ENCODE data around the gene TBX5. TPM values are rescaled to one million over a fixed set of nuclear protein-coding genes. Genes with fewer than 3 reads are reported as not detected.

Gene TBX5
- total RNA-seq, 3 donors from 2014 or later = not detected

DNA sequence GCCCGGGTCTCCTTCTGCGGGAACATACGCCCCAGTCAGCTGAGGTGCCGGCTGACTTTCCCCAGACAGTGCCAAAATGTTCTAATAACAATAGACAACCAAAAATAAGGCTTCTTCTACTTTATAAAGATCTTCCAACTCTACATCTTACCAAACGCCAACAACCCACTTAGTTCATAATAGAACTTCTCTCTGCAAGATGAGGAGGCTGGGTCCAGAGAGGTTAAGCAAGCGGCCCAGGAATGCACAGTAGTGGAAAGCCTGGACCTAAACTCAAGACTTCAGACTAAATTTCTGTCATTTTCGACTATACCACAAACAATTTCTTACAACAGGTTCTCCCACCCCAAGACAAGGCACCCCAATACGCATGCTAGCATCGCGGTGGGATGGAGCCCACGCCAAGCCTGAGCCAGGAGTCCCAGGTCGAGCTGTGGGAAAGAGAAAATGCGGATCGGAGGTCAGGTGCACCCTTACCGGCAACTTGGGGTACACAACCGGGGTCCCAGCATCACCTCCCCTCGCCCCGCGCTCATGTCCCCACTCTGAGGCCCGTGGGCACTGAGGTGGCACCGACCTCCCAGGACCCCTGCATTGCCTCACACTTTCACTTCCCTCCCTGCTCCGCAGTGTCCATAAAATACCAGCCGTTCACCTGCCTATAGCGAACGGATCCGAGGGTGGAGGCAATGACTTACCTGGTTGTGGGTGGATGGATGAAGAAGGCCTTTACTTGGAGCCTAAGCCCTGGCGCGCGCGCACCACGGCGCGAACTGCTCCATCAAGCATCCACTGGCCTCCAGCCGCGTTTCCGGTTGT lies 42.1 kb upstream of the TBX5 start:
- intact Hi-C loops (cut with DNase I, micrococcal nuclease) = no loop called here
- TF ChIP-seq, protein P1, sequence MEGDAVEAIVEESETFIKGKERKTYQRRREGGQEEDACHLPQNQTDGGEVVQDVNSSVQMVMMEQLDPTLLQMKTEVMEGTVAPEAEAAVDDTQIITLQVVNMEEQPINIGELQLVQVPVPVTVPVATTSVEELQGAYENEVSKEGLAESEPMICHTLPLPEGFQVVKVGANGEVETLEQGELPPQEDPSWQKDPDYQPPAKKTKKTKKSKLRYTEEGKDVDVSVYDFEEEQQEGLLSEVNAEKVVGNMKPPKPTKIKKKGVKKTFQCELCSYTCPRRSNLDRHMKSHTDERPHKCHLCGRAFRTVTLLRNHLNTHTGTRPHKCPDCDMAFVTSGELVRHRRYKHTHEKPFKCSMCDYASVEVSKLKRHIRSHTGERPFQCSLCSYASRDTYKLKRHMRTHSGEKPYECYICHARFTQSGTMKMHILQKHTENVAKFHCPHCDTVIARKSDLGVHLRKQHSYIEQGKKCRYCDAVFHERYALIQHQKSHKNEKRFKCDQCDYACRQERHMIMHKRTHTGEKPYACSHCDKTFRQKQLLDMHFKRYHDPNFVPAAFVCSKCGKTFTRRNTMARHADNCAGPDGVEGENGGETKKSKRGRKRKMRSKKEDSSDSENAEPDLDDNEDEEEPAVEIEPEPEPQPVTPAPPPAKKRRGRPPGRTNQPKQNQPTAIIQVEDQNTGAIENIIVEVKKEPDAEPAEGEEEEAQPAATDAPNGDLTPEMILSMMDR (IDR thresholded peaks at IDR 0.05) = no peak
- no peak for ATAC-seq

DNA sequence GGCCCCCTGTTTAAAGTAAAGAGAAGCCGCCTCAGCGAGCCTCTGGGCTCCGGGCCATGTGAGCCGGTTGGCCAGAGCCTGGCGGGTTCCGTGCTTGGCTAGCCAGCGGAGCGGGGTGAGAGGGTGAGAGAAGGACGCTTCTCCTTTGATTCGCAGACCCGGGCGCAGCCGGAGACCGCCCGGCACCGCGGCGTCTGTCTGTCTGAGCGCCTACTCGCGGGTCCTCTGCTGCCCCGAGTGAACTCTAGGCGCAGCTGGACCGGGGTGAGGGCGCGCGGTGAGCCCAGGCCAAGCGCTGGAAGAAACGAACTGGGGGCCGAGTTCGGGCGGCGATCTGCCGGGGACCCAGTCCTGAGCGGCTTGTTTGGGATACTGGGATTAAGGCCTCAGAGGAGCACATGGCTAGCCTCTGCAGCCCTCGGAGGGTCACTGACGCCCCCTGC lies 41.4 kb upstream of the TBX5 start:
- H3K4me3 ChIP-seq = no peak overlapping the region
- H3K4me1 ChIP-seq (ENCODE audit: low read depth) = no peaks in the 10 kb centered on the region
- ATAC-seq (no peak), DNase-seq (no peak)
- intact Hi-C loops (cut with DNase I, micrococcal nuclease) = no loop called here
- TF ChIP-seq, protein P1 (IDR thresholded peaks at IDR 0.05) = no peak
- H3K36me3 ChIP-seq (ENCODE audit: low read depth) = no peaks in the 10 kb centered on the region
- H3K9me3 ChIP-seq = no peaks in the 10 kb centered on the region

More for the DNA sequence above, 42.1 kb upstream of the TBX5 start:
- H3K4me1 ChIP-seq (ENCODE audit: low read depth) = no peaks in the 10 kb centered on the region
- DNase-seq = no peak
- no peak overlapping the region for H3K4me3 ChIP-seq
- no peaks in the 10 kb centered on the region for H3K36me3 ChIP-seq (ENCODE audit: low read depth)
- no peaks in the 10 kb centered on the region for H3K9me3 ChIP-seq

DNA sequence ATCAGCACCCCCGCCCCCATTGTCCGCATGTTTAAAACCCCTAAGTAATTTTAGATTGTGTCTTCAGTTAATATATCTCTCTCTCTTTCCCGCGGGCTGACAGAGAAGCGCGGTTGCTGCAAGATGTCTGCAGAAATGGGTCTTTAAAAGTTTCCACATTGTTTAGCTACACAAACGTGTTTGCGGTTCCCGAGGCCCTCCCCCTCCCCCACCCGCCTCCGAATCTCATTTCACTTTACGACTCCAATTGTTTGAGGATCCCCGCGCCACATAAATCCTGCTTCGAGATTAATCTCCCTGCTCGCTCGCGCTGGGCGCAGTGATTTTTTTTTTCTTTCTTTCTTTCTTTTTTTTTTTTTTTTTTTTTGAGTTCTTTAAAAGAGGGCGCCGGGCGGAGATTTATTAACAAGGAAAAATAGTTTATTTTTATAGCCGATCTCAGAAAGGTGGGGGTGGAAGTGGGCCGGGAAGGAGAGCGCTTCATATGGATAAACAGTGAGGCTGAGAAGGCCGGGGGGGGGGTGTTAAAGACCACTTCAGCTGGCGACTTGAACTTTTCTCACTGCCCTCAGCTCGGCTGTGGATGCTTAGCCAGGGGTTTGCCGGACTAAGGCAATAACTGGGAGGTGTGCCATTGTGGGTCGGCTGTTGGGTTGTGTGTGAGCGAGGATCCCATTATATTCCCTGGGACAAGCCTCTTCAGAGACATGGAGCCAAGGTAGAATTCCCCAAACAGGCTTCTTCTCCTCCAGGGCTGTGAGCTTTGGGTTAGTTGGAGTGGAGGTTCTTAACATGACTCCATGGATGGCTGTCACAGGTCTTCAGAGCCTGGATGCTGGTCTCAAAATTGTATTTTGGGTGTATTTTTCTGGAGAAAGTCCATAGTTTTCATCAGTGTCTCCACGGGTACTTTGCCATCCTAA lies 39.7 kb upstream of the TBX5 start:
- Histone ChIP-seq H3K36me3 (ENCODE audit: low read depth) (no peaks in the 10 kb centered on the region), H3K9me3 (no peaks in the 10 kb centered on the region), H3K4me3 (no peak overlapping the region), H3K4me1 (ENCODE audit: low read depth) (no peaks in the 10 kb centered on the region)
- TF ChIP-seq, protein P1 (IDR thresholded peaks at IDR 0.05) = no peak
- DNase-seq = no peak
- ATAC-seq = no peak
- intact Hi-C loops (cut with DNase I, micrococcal nuclease) = no loop called here

DNA sequence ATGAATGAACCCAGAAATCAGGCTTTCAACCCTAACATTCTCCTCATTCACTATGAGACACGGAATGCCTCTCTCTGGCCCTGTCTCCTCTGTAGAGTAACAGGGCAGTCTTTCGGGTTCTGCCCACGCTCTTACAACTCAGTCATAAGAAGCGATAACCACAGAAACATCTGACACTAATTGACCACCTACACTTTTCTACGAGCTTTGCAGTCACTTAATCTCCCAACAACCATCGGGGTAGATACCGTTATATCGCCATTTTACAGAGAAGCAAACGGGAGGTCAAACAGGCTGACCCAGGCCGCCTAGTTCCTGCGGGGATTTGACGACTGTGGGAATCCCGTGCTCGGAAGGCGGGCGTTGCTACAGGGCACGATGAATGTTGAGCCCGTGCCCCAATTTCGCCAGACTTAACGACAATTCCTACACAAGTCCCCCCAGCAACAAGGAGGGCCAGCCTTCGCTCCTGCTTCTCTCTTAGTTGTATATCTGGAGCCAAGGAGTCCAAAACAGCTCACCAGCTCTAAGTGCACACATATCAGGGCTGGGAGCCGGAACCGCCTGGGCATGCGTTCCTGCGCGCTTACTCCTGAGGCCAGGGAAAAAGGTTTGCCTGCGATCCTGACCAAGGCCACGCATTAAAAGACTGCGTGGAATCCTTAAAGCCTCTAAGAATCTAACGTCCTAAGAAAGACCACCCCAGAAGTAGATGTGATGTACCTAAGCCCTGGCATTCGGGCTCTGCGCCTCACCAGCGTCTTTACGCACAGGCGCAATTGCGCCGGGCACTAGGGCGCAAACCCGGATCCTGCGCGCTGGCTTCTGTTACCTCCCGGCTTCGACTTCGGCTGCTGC lies 38.7 kb upstream of the TBX5 start:
- TF ChIP-seq, protein P1 (IDR thresholded peaks at IDR 0.05) = no peak
- intact Hi-C loops (cut with DNase I, micrococcal nuclease) = no loop called here
- no peaks in the 10 kb centered on the region for H3K4me1 ChIP-seq (ENCODE audit: low read depth)
- no peak for DNase-seq
- H3K36me3 ChIP-seq (ENCODE audit: low read depth) = no peaks in the 10 kb centered on the region
- no peaks in the 10 kb centered on the region for H3K9me3 ChIP-seq
- no peak overlapping the region for H3K4me3 ChIP-seq
- ATAC-seq = no peak

All from mucosa of descending colon (tissue), 3 donors.